ENCODE data around the gene NRXN3. TPM values are rescaled to one million over a fixed set of nuclear protein-coding genes. Genes with fewer than 3 reads are reported as not detected.
A peak's percentile ranks its signal among the peaks of the same experiment; 100 is the strongest.

NRXN3 gene
- total and polyA plus RNA-seq, 2 experiments from 2014 or later: 0.69 to 1.5 TPM

GRCh38 chr14:78356391-78356790, 186.2 kb downstream of the NRXN3 start:
- Histone ChIP-seq H3K27ac (no peak overlapping the region), H3K36me3 (no peaks in the 10 kb centered on the region), H3K4me3 (no peak overlapping the region), H3K4me1 (ENCODE audit: low read depth) (peaks cover 16% of the 10 kb centered on the region), H3K9me3 (ENCODE audit: low read depth) (no peaks in the 10 kb centered on the region), H3K27me3 (no peaks in the 10 kb centered on the region)
- no peak for DNase-seq (ENCODE audit: low read depth in 1 of 2, low spot score in 1 of 2)
- TF ChIP-seq, protein P1, sequence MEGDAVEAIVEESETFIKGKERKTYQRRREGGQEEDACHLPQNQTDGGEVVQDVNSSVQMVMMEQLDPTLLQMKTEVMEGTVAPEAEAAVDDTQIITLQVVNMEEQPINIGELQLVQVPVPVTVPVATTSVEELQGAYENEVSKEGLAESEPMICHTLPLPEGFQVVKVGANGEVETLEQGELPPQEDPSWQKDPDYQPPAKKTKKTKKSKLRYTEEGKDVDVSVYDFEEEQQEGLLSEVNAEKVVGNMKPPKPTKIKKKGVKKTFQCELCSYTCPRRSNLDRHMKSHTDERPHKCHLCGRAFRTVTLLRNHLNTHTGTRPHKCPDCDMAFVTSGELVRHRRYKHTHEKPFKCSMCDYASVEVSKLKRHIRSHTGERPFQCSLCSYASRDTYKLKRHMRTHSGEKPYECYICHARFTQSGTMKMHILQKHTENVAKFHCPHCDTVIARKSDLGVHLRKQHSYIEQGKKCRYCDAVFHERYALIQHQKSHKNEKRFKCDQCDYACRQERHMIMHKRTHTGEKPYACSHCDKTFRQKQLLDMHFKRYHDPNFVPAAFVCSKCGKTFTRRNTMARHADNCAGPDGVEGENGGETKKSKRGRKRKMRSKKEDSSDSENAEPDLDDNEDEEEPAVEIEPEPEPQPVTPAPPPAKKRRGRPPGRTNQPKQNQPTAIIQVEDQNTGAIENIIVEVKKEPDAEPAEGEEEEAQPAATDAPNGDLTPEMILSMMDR (IDR thresholded peaks at IDR 0.05; ENCODE audit: low read depth, low read length): no peak

GRCh38 chr14:78358591-78358990, 188.4 kb downstream of the NRXN3 start:
- no peak for DNase-seq (ENCODE audit: low read depth in 1 of 2, low spot score in 1 of 2)
- H3K27me3 ChIP-seq: no peaks in the 10 kb centered on the region
- H3K4me3 ChIP-seq: no peak overlapping the region
- peaks cover 16% of the 10 kb centered on the region for H3K4me1 ChIP-seq (ENCODE audit: low read depth)
- H3K36me3 ChIP-seq: no peaks in the 10 kb centered on the region
- TF ChIP-seq, protein P1 (IDR thresholded peaks at IDR 0.05; ENCODE audit: low read depth, low read length): no peak
- H3K27ac ChIP-seq: no peak overlapping the region
- no peaks in the 10 kb centered on the region for H3K9me3 ChIP-seq (ENCODE audit: low read depth)

DNA sequence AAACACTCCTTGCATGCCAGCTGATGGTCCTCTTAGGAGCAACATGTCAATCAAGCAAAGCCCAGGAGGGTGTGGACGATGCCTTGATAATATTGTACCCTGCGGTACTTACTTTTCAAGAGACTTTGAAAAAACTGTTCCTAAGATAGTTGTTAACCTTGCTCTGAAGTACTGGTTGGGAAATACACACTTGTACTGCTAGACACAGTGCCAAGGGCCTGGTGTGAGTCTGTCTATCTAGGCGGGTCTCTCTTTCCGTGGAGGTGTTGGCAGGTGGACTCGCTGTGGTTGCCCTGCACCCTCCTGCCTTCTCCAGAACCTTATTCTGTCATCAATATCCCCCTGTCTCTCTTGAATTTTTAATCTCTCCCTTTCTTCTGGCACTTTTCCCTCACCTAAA, 189.4 kb downstream of the NRXN3 start:
- Histone ChIP-seq H3K36me3 (no peaks in the 10 kb centered on the region), H3K4me1 (ENCODE audit: low read depth) (peaks cover 16% of the 10 kb centered on the region), H3K9me3 (ENCODE audit: low read depth) (no peaks in the 10 kb centered on the region), H3K27ac (no peak overlapping the region), H3K4me3 (no peak overlapping the region), H3K27me3 (no peaks in the 10 kb centered on the region)
- peak in 1 of 2 donors; percentile 5 for DNase-seq (ENCODE audit: low read depth in 1 of 2, low spot score in 1 of 2)
- TF ChIP-seq, protein P1 (IDR thresholded peaks at IDR 0.05; ENCODE audit: low read depth, low read length): no peak

- H3K27ac ChIP-seq: no peak overlapping the region
- TF ChIP-seq, protein P1 (IDR thresholded peaks at IDR 0.05; ENCODE audit: low read depth, low read length): no peak
- H3K27me3 ChIP-seq: no peaks in the 10 kb centered on the region
- no peaks in the 10 kb centered on the region for H3K36me3 ChIP-seq
- no peak overlapping the region for H3K4me3 ChIP-seq
- peaks cover 16% of the 10 kb centered on the region for H3K4me1 ChIP-seq (ENCODE audit: low read depth)
- DNase-seq (ENCODE audit: low read depth in 1 of 2, low spot score in 1 of 2): no peak
- H3K9me3 ChIP-seq (ENCODE audit: low read depth): no peaks in the 10 kb centered on the region
Measured at GRCh38 chr14:78363008-78363407, 192.8 kb downstream of the NRXN3 start.

DNA sequence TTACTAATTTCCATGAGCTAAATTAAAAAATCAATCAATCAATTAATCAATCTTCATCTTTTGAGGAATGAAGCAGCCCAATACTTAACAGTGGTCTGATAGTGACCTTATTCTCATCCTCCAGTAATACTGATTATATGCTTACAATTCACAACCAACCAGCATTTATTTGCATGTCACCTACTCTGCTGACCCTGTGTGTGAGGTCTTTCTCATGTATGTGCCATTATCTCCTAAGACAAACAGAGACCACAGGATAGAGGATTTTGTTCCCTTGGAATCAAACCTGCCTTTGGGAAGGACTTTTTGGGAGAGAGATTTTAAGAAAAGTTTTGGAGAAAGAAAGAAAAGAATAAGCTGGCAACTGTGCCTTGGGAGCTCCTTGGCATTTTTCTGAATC, 197.2 kb downstream of the NRXN3 start:
- Histone ChIP-seq H3K36me3 (no peaks in the 10 kb centered on the region), H3K4me3 (no peak overlapping the region), H3K4me1 (ENCODE audit: low read depth) (no peaks in the 10 kb centered on the region), H3K27me3 (no peaks in the 10 kb centered on the region), H3K9me3 (ENCODE audit: low read depth) (no peaks in the 10 kb centered on the region), H3K27ac (no peak overlapping the region)
- DNase-seq (ENCODE audit: low read depth in 1 of 2, low spot score in 1 of 2): no peak
- TF ChIP-seq, protein P1 (IDR thresholded peaks at IDR 0.05; ENCODE audit: low read depth, low read length): no peak

- Histone ChIP-seq H3K27me3 (no peaks in the 10 kb centered on the region), H3K9me3 (ENCODE audit: low read depth) (no peaks in the 10 kb centered on the region), H3K36me3 (no peaks in the 10 kb centered on the region), H3K4me1 (ENCODE audit: low read depth) (no peaks in the 10 kb centered on the region), H3K4me3 (no peak overlapping the region), H3K27ac (no peak overlapping the region)
- TF ChIP-seq, protein P1 (IDR thresholded peaks at IDR 0.05; ENCODE audit: low read depth, low read length): no peak
- DNase-seq (ENCODE audit: low read depth in 1 of 2, low spot score in 1 of 2): no peak
Measured at GRCh38 chr14:78383060-78383459, 212.9 kb downstream of the NRXN3 start.

All from cardiac muscle cell (in vitro differentiated cells and primary cell).